ENCODE data around the gene NAV2.

GRCh38 chr11:20095189-20095588, 382.6 kb downstream of the NAV2 start:
- TF ChIP-seq CTCF (IDR thresholded peaks at IDR 0.05) (no peak), POLR2A (IDR thresholded peaks at IDR 0.05) (no peak)
